AML-193 (cell line): ENCODE results near the gene TERT.
"Not testable (repeated sequence)": the region's sequence is repeated elsewhere in the genome, so short reads cannot be mapped to it uniquely, and the experiment has no call there.

Source experiments
- DNase-seq, 2 experiments: peaks; one replicate each; lab custom pipeline; 2025; lab: John Stamatoyannopoulos, UW

Gene TERT

DNA sequence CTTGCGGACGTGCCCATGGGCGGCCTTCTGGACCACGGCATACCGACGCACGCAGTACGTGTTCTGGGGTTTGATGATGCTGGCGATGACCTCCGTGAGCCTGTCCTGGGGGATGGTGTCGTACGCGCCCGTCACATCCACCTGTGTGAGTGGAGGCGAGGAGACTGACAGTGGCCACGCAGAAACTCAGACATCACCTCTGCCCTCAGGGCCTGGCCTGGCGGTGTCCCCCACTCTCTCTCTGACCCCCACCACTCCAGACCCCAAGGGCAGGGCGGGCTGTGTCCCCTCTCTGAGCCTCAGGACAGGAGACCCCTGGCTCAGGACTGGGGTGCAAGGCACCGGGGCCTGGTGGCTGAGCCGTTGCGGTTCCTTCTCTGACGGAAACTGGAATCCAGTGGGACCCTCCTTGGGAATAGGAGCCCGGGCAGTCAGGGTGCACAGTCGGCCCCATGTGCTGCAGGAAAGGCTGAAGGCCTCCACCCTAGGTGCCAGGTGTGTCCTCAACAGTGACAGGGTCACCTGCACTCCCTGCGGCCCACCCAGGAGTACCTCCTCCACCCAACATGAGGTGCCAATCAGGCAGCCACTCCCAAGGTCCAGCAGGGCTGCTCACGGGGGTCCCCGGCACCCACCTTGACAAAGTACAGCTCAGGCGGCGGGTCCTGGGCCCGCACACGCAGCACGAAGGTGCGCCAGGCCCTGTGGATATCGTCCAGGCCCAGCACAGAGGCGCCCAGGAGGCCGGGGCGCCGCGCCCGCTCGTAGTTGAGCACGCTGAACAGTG, 16.0 kb downstream of the TERT start:
- DNase-seq, result no peak

DNA sequence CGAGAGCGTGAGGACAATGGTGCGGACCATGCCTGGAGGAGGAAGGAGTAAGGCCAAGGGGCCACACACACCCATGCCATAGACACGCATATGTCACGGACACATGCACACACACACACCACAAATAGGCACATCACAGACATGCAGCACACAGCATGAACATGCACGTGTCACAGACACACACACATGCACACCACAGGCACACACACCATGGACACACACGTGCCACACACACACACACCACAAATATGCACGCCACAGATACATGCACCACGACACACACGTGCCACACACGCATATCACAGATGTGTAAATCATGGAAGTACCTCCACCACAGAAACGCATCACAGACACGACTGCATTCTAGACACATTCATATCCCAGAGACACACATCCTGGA, 16.7 kb downstream of the TERT start:
- DNase-seq, result no peak

DNA sequence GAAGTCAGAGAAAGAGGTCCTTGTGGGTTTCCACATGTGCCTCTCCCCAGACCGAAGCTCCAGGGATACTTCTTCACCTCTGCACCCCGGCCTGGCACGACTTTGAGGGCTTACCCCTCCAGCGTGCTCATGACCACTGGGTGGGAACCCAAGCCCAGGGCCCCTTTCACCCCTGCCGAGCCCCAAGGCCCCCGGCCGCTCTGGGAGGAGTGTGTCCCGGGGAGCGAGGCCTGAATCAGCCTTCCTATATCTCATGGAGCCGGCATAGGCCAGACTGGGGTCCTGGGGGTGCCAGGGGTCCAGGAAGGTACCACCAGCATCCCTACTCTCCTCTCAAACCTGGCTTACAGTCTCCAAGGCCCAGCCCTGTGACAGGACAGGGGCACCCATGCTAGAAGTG, 17.1 kb downstream of the TERT start:
- no peak for DNase-seq

DNA sequence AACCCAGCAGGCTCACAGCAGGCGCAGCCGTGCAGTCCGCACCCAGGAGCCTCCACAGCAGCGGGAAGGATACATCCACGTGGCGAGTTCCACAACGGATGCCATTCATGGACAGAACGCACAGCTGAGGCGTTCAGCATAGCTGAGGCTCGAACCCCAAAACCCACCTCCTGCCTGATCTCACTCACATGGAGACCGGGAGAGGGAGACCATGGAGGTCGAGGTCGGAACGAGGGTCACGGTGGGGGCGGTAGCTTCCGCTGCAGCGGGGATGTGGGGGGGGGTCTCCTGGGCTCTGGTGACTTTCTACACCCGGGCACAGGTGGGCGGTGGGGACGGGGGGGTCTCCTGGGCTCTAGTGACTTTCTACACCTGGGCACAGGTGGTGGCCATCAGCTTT, 17.5 kb downstream of the TERT start:
- DNase-seq, result no peak

DNA sequence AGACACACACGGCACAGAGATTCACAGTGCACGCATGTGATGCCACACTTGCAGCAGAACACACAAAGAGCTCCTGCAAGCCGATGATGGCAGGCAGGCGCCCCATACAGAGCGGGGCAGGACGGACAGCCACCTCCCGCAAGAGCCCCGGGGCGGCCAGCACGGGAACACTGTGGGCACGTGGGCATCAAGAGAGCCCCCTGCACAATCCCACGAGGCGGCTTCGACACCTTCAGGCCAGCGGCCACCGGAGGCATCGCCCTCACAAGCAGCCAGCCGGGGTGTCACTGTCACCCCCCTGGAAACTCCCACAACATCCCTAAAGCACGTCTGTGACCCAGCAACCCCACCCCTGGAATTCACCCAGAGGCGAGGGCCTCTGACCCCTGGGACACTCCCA, 17.9 kb downstream of the TERT start:
- DNase-seq, result no peak

DNA sequence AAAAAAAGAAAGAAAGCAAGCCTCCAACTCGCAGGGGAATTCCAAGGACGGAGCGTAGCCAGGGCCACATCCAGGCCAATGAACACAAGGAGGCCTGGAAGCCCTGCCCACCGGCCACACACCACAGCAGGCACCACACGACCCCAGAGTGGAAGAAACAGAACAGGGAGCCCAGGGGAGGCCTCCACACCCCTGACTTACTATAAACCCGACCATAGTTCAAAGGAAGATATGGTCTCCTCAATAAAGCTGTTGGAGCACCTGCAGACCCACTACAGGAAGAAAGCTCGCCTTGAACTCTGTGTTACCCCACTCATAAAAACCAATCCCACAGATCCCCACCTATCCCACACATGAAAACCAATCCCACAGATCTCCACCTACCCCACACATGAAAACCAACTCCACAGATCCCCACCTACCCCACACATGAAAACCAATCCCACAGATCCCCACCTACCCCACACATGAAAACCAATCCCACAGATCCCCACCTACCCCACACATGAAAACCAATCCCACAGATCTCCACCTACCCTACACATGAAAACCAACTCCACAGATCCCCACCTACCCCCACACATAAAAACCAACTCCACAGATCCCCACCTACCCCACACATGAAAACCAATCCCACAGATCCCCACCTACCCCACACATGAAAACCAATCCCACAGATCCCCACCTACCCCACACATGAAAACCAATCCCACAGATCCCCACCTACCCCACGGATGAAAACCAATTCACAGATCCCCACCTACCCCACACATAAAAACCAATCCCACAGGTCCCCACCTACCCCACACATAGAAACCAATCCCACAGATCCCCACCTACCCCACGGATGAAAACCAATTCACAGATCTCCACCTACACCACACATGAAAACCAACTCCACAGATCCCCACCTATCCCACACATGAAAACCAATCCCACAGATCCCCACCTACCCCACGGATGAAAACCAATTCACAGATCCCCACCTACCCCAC, 19.2 kb downstream of the TERT start:
- not testable (repeated sequence) for DNase-seq

DNA sequence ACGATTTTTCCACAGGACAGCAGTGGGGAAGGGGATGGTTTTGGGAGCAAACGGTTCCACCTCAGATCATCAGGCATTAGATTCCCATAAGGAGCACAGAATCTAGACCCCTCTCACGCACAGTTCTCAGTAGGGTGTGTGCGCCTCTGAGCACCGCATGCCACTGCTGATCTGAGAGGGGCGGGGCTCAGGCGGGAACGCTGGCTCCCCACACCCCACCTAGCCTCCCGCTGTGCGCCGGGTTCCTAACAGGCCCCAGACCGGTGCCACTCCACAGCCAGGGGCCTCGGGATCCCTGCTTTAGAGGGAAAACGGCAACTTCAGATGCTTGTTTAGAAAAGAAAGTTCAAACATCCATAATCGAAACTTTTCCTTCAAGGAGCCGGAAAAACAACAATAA, 20.4 kb downstream of the TERT start:
- no peak for DNase-seq

DNA sequence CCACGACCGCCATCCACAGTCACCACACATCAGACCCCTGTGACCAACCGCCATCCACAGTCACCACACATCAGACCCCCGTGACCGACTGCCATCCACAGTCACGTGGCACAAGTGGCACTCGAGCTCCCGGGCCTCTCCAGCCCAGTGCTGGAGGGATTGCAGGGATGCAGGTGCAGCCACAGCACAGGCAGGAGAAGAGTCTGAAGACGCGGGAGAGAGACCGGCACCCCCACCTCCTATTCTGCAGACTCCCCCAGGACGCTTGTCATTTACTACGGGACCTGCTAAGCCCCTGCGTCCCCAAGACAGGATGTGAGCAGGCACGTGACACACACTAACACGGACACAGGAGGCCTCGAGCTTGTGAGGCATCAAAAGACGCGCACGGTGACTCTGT, 21.1 kb downstream of the TERT start:
- DNase-seq, result no peak

DNA sequence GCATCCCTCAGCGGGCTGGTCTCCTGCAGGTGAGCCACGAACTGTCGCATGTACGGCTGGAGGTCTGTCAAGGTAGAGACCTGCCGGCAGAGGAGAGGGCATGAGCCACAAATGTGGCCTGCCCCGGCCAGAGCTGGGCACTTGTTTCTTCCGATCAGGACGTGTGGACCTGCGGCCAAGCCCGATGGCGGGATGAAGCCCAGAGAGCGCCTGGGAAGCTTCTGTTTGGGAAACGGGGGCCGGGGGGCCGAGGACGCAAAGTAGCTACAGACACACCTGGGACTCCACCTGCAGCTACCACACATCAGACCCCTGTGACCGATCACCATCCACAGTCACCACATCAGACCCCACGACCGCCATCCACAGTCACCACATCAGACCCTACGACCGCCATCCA, 22.7 kb downstream of the TERT start:
- no peak for DNase-seq

DNA sequence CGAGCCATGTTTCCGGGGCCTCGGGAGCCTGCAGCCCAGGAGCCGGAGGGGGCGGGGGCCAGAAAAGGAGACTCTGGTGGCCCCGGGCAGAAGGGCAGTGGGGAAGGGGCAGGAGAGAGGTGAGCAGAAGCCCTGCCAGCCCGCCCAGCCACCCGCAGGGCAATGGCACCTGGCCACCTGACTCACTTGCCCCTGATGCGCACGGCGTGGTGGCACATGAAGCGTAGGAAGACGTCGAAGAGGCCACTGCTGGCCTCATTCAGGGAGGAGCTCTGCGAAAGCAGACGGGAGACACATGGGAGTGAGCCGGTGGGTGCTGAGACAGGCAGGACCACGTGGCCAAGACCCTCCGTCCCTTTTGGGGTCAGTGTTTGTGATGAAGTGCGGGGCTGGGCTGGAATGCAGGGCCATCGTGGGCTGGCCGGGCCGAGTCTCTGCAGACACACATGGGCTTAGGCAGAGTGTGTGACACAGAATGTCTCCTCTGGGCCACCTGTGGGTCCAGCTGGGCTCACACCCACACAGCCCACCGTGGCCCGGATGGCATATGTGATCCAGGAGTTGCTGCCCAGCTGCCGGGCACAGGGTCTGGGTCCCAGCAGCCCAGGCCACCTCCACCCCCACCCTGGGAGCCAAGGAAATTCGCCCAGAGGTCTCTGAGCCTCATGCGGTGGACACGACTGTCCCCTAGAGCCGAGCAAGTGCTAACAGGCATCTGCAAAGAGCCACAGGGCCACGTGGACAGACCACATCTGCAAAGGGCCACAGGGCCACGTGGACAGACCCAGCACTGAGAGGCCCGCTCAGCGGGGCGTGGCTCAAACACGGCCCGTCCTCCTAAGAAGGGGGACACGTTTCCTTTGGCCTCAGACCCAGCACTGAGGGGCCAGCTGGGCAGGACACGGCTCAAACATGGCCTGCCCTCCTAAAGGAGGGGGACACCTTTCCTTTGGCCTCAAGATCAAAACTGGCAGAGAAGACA, 23.6 kb downstream of the TERT start:
- no peak for DNase-seq

DNA sequence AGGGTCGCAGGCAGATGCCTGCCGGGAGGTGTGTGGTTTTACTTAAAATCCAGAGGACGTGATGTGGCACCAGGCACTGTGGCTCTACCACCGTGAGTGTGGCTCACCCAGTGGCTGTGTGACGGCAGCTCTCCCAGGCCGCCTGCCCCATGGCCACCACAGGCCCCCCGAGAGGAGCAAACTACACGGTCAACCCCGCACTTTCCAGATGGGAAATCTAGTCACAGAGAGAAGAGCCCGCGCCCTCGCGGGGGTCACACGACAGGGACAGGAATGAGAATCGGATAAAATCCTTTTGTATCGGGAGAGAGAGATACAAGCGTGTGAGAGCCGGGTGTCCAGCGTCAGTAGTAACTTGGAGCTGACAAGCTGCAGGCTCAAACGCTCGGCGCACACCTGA, 24.4 kb downstream of the TERT start:
- DNase-seq, result no peak

DNA sequence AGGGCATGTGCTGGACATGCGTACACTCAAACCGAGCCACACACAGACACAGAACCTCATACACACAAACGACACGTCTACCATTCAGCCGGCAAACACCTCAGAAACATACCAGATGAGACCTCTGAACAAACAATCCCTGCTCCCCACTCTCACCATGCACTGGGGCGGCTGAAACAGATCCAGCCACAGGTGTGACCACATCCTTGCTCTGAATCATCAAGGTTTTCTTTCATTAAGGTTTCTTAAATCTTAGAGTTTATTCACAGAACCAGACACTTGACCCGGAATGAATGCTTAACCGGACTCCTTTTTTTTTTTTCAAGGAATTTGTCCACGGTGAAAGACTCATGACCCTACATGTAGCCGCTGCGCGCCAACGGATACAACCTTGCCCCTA, 26.2 kb downstream of the TERT start:
- DNase-seq, result no peak

DNA sequence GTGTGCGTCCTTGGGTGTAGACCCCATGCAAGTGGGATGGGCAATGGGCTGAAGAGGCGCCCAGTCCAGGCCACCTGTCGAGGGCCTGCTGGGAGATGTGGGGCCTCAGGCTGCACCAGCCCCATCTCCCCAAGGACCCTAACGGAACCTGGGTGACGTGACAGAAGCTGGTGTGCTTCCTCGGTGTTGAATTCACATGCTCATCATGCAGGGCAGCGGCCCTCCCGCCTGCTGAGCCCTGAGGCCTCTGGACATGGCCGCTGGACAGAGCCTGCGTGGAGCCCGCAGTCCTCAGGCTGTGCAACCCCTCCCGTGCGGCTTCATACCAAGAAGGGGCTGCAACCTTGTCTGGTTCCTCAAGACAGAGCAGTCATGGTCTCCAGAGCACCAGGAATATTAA, 26.8 kb downstream of the TERT start:
- no peak for DNase-seq

DNA sequence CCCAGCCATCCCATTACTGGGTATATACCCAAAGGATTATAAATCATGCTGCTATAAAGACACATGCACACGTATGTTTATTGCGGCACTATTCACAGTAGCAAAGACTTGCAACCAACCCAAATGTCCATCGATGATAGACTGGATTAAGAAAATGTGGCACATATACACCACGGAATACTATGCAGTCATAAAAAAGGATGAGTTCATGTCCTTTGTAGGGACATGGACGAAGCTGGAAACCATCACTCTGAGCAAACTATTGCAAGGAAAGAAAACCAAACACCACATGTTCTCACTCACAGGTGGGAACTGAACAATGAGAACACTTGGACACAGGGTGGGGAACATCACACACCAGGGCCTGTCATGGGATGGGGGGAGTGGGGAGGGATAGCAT, 27.4 kb downstream of the TERT start:
- not testable (repeated sequence) for DNase-seq

DNA sequence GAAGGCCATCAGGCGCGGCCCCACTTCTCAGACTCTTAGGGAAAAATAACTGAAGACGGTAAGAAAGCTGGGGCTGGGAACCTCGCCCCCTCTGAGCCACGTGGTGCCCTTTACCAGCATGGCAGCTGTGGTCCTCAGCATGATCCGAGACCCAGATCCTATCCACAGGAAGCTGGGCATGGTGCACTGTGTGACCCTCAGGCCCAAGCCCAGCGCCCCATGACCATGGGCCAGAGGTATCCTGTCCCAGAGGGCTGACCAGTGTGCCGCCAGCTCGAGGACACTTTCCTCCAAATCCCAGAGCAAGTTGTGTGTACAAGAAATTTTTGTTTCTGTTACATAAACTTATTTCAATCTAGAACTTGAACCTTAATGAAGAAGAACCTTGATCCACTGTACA, 28.1 kb downstream of the TERT start:
- DNase-seq, result no peak

DNA sequence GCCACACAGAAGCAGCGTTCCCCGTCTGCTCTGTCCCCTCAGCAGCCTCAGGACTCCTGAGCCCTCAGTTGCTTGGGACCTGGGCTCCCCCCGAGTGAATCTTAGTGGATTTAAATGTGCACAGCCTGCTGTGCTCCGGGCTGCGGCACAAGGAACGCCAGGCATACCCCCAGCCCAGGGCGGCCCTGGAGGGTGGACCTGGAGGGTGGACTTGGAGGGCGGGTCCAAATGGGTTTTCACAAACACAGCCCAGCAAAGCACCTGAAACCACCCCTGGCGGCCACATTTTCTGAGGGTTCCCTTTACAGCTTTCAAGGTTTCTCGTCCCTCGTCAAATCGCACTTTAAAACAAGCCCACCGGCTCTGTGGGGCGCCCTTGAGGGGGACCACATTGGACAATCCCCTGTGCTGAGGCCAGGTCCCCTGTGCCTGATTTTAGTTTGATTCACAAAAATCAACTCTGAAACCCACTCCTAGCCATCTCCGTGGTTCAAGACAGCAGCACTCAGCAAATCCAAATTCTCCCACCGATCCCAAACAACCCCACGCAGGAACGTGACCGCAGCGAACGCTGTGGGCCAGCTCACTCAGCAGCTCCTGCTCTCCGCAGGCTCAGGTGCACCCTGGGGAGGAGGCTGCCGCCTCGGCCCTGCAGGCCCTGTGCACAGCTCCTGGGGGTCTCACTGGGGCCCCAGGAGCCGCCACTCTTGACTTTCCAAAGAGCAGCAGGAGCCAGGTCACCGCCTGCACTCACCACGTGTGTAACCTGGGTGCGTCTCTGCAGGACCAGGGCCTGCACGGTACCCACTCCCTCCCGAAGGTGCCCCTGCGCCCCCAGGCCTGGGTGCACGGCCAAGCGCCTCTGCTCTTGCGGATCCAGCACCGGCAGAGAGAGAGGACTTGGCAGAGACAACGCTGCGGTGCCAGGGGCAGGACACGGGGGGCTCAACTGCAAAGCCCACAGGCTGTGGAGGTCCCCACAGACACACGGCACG, 29.1 kb downstream of the TERT start:
- DNase-seq, result no peak

DNA sequence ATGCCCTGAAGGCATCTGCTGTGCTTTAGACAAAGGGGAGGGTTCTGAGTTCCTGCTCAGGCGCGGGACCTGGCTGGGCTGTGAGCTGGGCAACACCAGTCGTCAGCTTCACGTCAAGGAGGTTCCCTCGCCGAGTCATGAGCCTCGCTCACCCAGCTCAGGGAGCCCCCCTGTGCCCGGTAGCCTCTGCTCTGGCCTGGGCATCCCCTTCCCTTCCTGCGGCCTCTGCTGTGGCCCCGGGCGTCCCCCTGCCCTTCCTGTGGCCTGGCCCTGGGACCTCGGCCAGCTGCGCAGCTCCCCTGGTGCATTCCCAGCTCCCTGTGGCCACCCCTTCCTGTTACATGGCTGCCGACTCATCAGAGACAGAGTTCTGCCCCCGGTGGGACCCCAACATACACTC, 29.8 kb downstream of the TERT start:
- no peak for DNase-seq

DNA sequence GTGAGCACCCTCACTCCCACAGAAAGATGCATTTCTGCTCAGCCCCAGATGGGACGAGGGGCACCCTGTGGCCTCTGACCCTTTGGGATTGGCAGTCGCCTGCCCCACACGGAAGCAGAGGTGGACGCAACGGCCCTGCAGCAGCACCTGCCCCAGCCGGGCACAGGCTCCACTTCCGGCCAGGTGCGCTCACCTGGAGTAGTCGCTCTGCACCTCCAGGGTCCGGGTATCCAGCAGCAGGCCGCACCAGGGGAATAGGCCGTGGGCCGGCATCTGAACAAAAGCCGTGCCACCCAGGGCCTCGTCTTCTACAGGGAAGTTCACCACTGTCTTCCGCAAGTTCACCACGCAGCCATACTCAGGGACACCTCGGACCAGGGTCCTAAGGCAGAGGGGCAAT, 30.7 kb downstream of the TERT start:
- DNase-seq, result no peak

DNA sequence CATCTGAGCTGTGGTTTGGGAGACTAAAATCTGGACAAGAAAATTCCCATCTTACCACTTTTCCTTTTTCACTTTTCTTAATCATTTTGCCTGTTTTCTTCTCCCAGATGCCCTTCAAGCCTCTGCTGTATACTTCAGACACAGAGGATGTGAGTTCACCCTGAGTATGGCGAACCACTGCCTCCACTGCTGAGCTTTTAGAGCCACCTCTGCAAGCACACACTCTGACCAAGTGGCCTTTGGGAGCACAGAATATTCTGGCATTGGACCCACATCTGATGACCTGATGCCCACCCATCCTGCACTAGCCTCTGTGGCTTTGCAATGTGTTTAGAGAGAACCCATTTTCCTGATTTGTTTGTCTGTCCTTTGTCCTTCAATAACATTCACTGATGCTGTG, 32.5 kb downstream of the TERT start:
- DNase-seq, result no peak

DNA sequence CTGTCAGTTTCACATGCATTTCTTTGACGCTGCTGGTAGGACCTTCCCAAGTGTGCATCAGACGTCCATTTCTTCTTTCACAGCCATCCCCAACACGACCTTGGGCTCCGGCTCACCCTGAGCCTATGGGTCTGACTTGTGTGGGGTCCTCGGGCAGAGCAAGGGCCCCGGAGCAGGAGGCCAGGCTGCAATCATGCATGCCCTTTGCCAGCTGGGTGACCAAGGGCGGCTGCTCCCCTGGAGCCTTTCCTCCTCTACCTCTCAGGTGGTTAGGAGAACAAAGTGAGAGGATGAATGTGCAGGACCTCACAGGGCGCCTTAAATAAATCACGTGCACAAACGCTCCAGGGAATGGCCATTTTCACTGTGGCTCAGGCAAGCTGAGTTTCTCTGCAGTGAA, 33.2 kb downstream of the TERT start:
- no peak for DNase-seq
